HuH-7.5 (cell line): Measurements from ENCODE around the gene IL2RG.

Source experiments
- DNase-seq: peaks from one replicate; pipeline ENCODE4 v3.0.0; 2011; ENCODE audit warnings: low spot score

IL2RG gene

DNA sequence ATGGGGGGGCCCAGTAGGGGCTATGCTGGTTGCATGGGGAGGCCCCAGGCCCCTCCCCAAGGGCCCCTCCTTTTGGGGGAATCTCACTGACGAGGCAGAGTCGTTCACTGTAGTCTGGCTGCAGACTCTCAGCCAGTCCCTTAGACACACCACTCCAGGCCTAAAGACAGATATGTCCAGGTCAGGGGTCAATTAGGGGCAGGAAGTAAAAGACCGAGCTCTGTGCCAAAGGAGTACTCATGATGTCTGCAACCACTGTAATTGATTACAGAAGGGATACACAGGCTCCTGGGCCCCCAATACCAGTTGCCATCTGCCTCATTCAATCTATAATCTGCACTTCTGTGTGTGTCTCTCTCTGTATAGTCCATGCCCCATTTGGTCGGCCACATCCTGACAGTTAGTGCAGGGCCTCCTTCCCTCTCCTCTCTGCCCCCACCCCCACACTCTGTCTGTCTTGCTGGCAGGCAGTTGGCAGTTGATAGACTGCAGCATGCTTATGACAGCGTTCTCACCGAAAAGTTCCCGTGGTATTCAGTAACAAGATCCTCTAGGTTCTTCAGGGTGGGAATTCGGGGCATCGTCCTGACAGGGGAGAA is 3.5 kb downstream of the IL2RG start:
- no peak for DNase-seq

- no peak for DNase-seq
Observed at GRCh38 chrX:71107245-71107644, 4.1 kb downstream of the IL2RG start.

- no peak for DNase-seq
Observed at GRCh38 chrX:71106427-71106826, 5.0 kb downstream of the IL2RG start, which contains the start of gene CXorf65. Gene CXorf65, minus strand, starts transcription at chrX:71106740. Its CDS starts 184 bp downstream, at chrX:71106556.

GRCh38 chrX:71105628-71106027 is 5.7 kb downstream of the IL2RG start:
- DNase-seq: no peak

- no peak for DNase-seq
Observed at GRCh38 chrX:71103110-71103983, 8.0 kb downstream of the IL2RG start.

- no peak for DNase-seq
Observed at GRCh38 chrX:71102292-71102691, 9.1 kb downstream of the IL2RG start.

GRCh38 chrX:71100581-71101505 is 10.5 kb downstream of the IL2RG start:
- DNase-seq: no peak

DNA sequence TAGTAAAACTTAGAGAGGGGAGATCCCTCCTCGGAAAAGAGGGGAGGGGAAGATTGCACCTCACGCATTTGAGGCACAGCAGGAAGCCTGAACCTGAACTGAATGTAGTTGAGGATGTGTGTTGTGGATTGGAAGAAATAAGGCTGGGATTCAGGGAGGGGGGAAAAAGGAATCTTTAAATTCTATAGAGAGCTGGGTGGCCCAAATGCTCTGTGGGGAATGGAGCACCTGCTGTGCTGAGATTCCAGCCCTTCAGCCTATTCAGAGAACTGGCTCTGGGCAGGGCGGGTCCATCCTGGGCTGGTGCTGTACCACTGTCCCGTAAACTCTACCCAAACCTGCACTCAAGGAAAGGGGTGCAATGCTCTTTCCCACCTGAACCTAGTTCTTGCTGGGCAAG is 11.6 kb downstream of the IL2RG start:
- no peak for DNase-seq

- no peak for DNase-seq
Observed at GRCh38 chrX:71098951-71099506, 12.3 kb downstream of the IL2RG start.

- no peak for DNase-seq
Observed at GRCh38 chrX:71098302-71098701, 13.1 kb downstream of the IL2RG start.

- no peak for DNase-seq
Observed at GRCh38 chrX:71096760-71097032, 14.7 kb downstream of the IL2RG start.

GRCh38 chrX:71095981-71096759 is 15.2 kb downstream of the IL2RG start:
- DNase-seq: peak; percentile 56

- DNase-seq: peak; percentile 81
Observed at GRCh38 chrX:71095555-71095980, 15.8 kb downstream of the IL2RG start, which contains the start of gene FOXO4. Gene FOXO4, plus strand, starts transcription at chrX:71095851. Its CDS starts 678 bp downstream, at chrX:71096529.

DNA sequence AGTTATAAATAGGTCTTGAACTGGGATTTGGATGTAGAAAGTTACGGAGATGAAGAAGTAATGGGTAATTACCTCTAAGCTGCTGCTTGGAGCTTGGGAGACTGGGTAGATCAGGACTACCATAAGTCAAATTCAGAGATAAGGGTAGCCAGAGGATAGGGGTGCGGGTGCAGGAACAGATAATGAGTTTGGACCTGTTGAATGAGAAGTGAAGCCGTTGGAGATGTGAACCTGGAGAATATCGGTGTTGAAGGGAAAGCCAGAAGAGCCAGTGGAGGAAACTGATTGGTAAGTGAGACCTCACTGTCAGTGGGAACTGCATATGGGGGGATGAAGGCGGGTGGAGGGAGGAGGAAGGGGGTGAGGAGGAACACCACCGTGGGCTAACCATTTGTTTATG is 16.3 kb downstream of the IL2RG start:
- no peak for DNase-seq

DNA sequence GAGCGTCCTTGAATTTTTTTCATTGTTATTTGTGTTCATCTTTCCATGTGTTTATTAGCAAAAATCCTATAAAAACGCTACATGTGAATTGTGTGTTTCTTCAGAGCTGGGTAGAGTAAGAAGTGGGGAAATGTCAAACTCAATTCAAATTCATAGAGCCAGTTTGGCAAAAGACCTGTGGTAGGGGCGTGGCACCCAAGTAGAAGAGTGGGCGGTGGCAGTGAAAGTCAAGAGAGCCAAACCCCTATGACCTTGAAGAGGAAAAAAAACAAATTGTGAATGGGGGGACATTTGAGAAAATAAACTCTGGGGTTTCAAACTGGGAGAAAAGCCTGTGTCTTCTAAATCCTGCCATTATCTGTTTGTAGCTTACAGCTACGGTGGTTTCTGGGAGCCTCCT is 20.1 kb downstream of the IL2RG start:
- DNase-seq: no peak

DNA sequence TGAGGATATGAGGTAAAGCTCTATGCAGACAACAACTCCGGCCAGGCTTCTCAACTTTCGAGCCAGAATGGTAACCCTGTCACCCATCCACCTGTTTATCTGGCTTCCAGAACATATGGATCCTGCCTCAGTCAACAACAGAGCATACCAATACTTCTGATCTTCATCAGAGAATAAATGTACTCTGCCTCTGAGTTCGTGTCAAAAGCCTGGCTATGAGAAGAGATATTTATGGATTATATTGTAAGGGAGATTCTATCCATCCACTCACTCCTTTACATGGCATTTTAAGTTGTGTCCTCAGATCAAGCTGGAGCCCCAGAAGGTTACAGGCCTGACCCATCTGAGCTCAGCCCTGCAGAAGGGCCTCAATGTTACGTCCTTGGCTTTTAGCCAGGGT is 25.5 kb downstream of the IL2RG start:
- DNase-seq: no peak

- no peak for DNase-seq
Observed at GRCh38 chrX:71082822-71083221, 28.6 kb downstream of the IL2RG start.

DNA sequence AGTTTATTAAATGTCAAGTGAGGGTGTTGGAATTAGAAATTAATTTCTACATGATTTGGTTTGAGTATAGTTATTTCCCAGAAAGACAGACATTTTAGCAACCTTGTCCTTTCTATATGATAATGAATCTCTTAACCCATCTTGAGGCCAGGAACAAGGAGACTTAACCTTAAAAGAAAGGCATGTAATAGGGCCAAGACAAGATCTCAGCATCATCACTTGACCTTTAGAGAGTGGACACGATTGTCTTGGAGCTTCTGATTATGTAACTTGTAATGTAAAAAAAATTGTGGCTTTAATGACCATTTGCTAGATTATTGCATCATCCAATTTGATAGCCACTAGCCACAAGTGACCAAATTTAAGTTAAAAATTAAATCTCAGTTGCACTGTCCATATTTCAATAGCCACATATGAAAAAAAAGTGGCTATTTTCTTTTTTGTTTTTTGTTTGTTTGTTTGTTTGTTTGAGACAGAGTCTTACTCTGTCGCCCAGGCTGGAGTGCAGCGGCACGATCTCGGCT is 29.2 kb downstream of the IL2RG start:
- DNase-seq: no peak

DNA sequence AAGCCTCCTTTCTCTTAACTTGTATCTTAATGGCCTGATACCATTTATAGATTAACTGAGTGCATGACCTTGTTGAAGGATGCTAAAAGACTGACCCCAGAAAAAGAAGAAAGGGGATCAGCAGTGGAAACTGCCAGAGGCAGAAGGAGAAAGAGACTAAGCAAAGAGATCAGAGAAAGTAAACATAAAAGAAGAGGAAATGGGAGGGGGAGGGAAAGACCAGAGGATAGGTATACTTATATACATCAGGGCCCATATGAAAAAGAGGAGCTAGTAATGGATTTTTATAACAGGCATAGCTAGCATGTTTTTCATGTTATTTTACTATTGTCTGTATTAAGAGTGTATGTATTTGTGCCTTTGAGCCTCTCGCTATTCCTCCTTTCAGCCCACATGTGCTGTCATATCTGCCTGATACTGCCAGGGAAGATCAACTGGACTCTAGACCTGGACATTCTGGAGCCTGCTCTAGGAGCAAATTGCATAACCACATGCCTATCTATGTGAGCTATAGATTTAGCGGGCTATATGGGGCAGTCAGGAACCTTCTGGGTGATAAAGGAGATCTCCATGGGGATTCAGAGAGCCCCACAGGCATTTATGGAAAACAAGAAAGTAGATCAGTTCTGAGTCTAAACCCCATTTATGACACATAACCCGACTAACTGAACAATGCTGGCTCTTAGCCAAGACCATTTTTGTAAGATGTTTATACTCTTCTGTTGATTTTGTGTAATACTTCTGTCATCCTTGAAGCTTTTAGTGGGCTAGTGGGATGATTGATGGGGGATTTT is 29.9 kb downstream of the IL2RG start:
- no peak for DNase-seq

DNA sequence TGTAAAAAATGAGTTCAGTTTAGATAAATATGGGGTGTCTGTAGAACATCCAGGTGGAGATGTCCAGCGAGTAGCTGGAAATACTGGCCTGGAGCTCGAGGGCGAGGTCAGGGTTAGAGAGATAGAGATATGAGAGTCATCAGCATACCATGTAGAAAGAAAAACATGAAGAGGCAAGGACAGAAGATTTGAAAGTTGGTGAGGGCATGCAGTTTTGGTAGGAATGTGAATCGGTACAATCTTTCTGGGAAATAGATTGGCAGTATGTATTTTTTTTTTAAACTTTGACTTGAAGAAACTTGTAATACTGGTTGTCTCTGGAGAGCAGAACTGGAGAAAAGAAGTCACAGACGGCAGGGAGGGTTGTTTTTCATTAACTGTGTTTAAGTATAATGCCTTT is 40.8 kb downstream of the IL2RG start:
- no peak for DNase-seq
